GM19328 (cell line): Measurements from ENCODE around the gene KBTBD2.
A peak's percentile ranks its signal among the peaks of the same experiment; 100 is the strongest.
"Not testable (repeated sequence)": the region's sequence is repeated elsewhere in the genome, so short reads cannot be mapped to it uniquely, and the experiment has no call there.

Experiments
- ATAC-seq: cut with Tn5 transposase; IDR thresholded peaks from one replicate; pipeline ENCODE4 v1.9.1; 2021; ENCODE audit warnings: mild to moderate bottlenecking, moderate library complexity; ENCODE audit not compliant: unreplicated experiment

Gene KBTBD2

GRCh38 chr7:32857063-32857462 is 34.5 kb downstream of the KBTBD2 start:
- ATAC-seq, result not testable (repeated sequence)

- ATAC-seq, result not testable (repeated sequence)
These were observed 35.5 kb downstream of the KBTBD2 start for GRCh38 chr7:32855837-32856775.

- not testable (repeated sequence) for ATAC-seq
These were observed 40.9 kb downstream of the KBTBD2 start for GRCh38 chr7:32850654-32851053.

GRCh38 chr7:32848655-32849054 is 42.9 kb downstream of the KBTBD2 start:
- ATAC-seq, result not testable (repeated sequence)

GRCh38 chr7:32846630-32847225 is 44.8 kb downstream of the KBTBD2 start:
- peak; percentile 84 for ATAC-seq

- not testable (repeated sequence) for ATAC-seq
These were observed 46.8 kb downstream of the KBTBD2 start for GRCh38 chr7:32844748-32845147.

GRCh38 chr7:32843763-32844162 is 47.8 kb downstream of the KBTBD2 start:
- not testable (repeated sequence) for ATAC-seq

- ATAC-seq, result not testable (repeated sequence)
These were observed 51.7 kb downstream of the KBTBD2 start for GRCh38 chr7:32839846-32840245.

- peak; percentile 77 for ATAC-seq
These were observed 62.4 kb downstream of the KBTBD2 start for GRCh38 chr7:32828996-32829752.
